ENCODE measurements around the gene CPSF2.

GRCh38 chr14:92143309-92143708 is 21.5 kb downstream of the CPSF2 start:
- TF ChIP-seq CTCF (IDR thresholded peaks at IDR 0.05; ENCODE audit: low read length) (no peak), EZH2 (IDR thresholded peaks at IDR 0.05; ENCODE audit: borderline replicate concordance, low read length) (no peak)

Measured in OCI-LY1 (cell line).